NCI-H1092 treated with DMSO at 0.1 percent for 48 hours (cell line): ENCODE results near the gene SHROOM1.
"Not testable (repeated sequence)": the region's sequence is repeated elsewhere in the genome, so short reads cannot be mapped to it uniquely, and the experiment has no call there.

Experiments used
- DNase-seq: peaks from one replicate; lab custom pipeline; 2025; lab: John Stamatoyannopoulos, UW

SHROOM1 gene

GRCh38 chr5:132805872-132806271 is 24.6 kb downstream of the SHROOM1 start:
- not testable (repeated sequence) for DNase-seq

GRCh38 chr5:132804219-132804618 is 26.2 kb downstream of the SHROOM1 start:
- DNase-seq = not testable (repeated sequence)

GRCh38 chr5:132802685-132803066 is 27.8 kb downstream of the SHROOM1 start:
- DNase-seq = not testable (repeated sequence)

- no peak for DNase-seq
These were observed 28.3 kb downstream of the SHROOM1 start for GRCh38 chr5:132802044-132802684.

GRCh38 chr5:132800545-132800944 is 29.9 kb downstream of the SHROOM1 start:
- DNase-seq = no peak

- DNase-seq = no peak
These were observed 31.1 kb downstream of the SHROOM1 start for GRCh38 chr5:132799392-132799791.

GRCh38 chr5:132797651-132798050 is 32.8 kb downstream of the SHROOM1 start:
- no peak for DNase-seq

- DNase-seq = no peak
These were observed 39.4 kb downstream of the SHROOM1 start for GRCh38 chr5:132791026-132791425.

- no peak for DNase-seq
These were observed 40.1 kb downstream of the SHROOM1 start for GRCh38 chr5:132790201-132790865.

- no peak for DNase-seq
These were observed 41.2 kb downstream of the SHROOM1 start for GRCh38 chr5:132788990-132789886.

GRCh38 chr5:132788508-132788907 is 41.9 kb downstream of the SHROOM1 start:
- DNase-seq = no peak

- no peak for DNase-seq
These were observed 43.4 kb downstream of the SHROOM1 start for GRCh38 chr5:132787076-132787475.

- no peak for DNase-seq
These were observed 44.6 kb downstream of the SHROOM1 start for GRCh38 chr5:132785864-132786263.

GRCh38 chr5:132785365-132785764 is 45.1 kb downstream of the SHROOM1 start:
- no peak for DNase-seq

GRCh38 chr5:132782101-132782500 is 48.3 kb downstream of the SHROOM1 start:
- no peak for DNase-seq

- no peak for DNase-seq
These were observed 49.4 kb downstream of the SHROOM1 start for GRCh38 chr5:132781029-132781428.

GRCh38 chr5:132780577-132780976 is 49.9 kb downstream of the SHROOM1 start:
- no peak for DNase-seq

GRCh38 chr5:132779961-132780360 is 50.5 kb downstream of the SHROOM1 start:
- no peak for DNase-seq

- no peak for DNase-seq
These were observed 51.6 kb downstream of the SHROOM1 start for GRCh38 chr5:132778856-132779255.

- no peak for DNase-seq
These were observed 52.3 kb downstream of the SHROOM1 start for GRCh38 chr5:132778129-132778528.

- DNase-seq = no peak
These were observed 53.0 kb downstream of the SHROOM1 start, which contains the start of gene SEPTIN8 for GRCh38 chr5:132777209-132778069. Gene SEPTIN8 (minus strand): TSS chr5:132777239. CDS start chr5:132777137, 102 bp downstream.

GRCh38 chr5:132776938-132777208 is 53.6 kb downstream of the SHROOM1 start:
- no peak for DNase-seq
